Tibial nerve (tissue), 4 donors: ENCODE results near the gene JUND. TPM values are rescaled to one million over a fixed set of nuclear protein-coding genes. Genes with fewer than 3 reads are reported as not detected.

Experiments used
- DNase-seq, 2 donors: peaks; one replicate each; pipeline ENCODE4 v3.0.0-alpha.2; 2019; ENCODE audit warnings: low spot score in 2 of 2
- H3K27ac ChIP-seq, 4 donors: fragments of 200-600 bp; sonication (generic) in 3 of 4; one replicate each; pipeline ENCODE4 v1.5.1; 2017 to 2019; ENCODE audit warnings: mild to moderate bottlenecking in 1 of 4
- H3K27me3 ChIP-seq, 2 donors: fragments of 200-600 bp; sonication (generic) in 1 of 2; one replicate each; pipeline versions ENCODE4 v1.5.1 to v1.6.0; 2017 to 2019
- H3K36me3 ChIP-seq, 3 donors: fragments of 200-600 bp; sonication (generic); one replicate each; pipeline ENCODE4 v1.5.1; 2018 to 2019
- H3K4me1 ChIP-seq, 4 donors: fragments of 200-600 bp; sonication (generic) in 3 of 4; one replicate each; pipeline ENCODE4 v1.5.1; 2017 to 2019
- H3K4me3 ChIP-seq, 4 donors: fragments of 200-600 bp; sonication (generic) in 3 of 4; one replicate each; pipeline ENCODE4 v1.5.1; 2017 to 2019; ENCODE audit warnings: mild to moderate bottlenecking in 1 of 4, moderate library complexity in 1 of 4
- H3K9me3 ChIP-seq, 4 donors: fragments of 200-600 bp; sonication (generic) in 3 of 4; one replicate each; pipeline ENCODE4 v1.5.1; 2017 to 2019
- CTCF ChIP-seq, 5 experiments: fragments of 200-600 bp in 3 of 5; fragments of 450-650 bp in 2 of 5; sonication (generic) in 3 of 5; IDR thresholded peaks; one replicate each; pipeline ENCODE4 v1.5.1; 2016 to 2019; ENCODE audit warnings: antibody characterized with exemption in 5 of 5, mild to moderate bottlenecking in 3 of 5, moderate library complexity in 2 of 5
- EP300 ChIP-seq, 2 donors: sonication (generic); formaldehyde crosslinking; IDR thresholded peaks; one replicate each; pipeline ENCODE4 v1.6.1; 2017; ENCODE audit warnings: antibody characterized with exemption in 2 of 2, mild to moderate bottlenecking in 1 of 2
- POLR2A ChIP-seq, 2 donors: fragments of 450-650 bp; IDR thresholded peaks; one replicate each; pipeline ENCODE4 v1.6.1; 2017; ENCODE audit warnings: antibody characterized with exemption in 2 of 2, mild to moderate bottlenecking in 2 of 2, moderate library complexity in 2 of 2
- WGBS, 2 donors: methylation state at CpG; one replicate each; pipeline ENCODE4 v1.1.5; 2018; 5-methylcytosine and 5-hydroxymethylcytosine counted together
- total RNA-seq, 4 donors: library from RNA; depleted of rRNA; stranded (reverse); fragments of >200 nt; gene quantifications; one replicate each; pipeline ENCODE4 v1.1.0, GENCODE V29; 2016

The JUND gene
- total RNA-seq, 4 donors from 2014 or later = 309 to 553 (median 486) TPM

- no peak for TF ChIP-seq POLR2A (IDR thresholded peaks at IDR 0.05)
- TF ChIP-seq CTCF (IDR thresholded peaks at IDR 0.05) = peak in 1 of 5 experiments; percentile 14
- peak in 1 of 2 donors; percentile 3 for TF ChIP-seq EP300 (IDR thresholded peaks at IDR 0.05)
- Histone ChIP-seq H3K4me1 (peaks cover 0 to 70% (median 67%) of the 10 kb centered on the region in 4 donors), H3K27ac (peak overlapping the region; percentile 99 to 100 (median 100)), H3K27me3 (no peaks in the 10 kb centered on the region), H3K4me3 (peak overlapping the region; percentile 97 to 99 (median 98)), H3K36me3 (peaks cover 0 to 19% (median 0%) of the 10 kb centered on the region in 3 donors), H3K9me3 (no peaks in the 10 kb centered on the region)
- 51 to 52% methylated on average over 9 of the region's 10 CpGs for WGBS, 2 donors
- DNase-seq = no peak
Measured at GRCh38 chr19:18278521-18279265, 2.7 kb downstream of the JUND start.

DNA sequence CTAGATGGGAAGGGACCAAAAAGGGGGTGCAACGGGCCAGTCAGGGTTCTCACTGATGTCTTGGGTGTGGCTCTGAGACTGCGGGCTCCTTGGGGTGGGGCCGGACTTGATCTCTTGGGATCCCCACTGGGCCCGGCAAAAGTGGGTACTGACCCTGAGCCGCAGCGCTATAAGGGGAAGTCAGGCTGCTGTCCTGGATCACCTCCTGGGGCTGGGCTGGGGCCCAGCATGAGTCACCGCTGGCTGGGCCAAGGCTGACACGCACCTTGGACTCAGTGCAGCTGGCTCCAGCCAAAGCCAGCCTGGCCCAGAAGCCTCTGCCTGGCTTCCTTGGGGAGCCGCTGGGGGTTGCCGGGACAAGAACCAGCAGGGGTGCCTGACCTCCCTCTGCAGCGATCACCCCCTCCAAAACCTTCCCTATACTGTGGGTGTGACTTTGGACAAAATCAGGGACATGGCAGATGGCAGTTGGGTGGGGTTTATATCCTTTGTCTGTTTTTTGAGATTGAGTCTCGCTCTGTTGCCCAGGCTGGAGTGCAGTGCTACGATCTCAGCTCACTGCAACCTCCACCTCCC is 6.6 kb downstream of the JUND start:
- H3K4me1 ChIP-seq = peaks cover 0 to 78% (median 53%) of the 10 kb centered on the region in 4 donors
- H3K27me3 ChIP-seq = no peaks in the 10 kb centered on the region
- H3K27ac ChIP-seq = peak overlapping the region; percentile 37 to 88 (median 78)
- H3K36me3 ChIP-seq = peaks cover 0 to 19% (median 0%) of the 10 kb centered on the region in 3 donors
- no peak overlapping the region for H3K4me3 ChIP-seq
- peak; percentile 63 to 81 for TF ChIP-seq EP300 (IDR thresholded peaks at IDR 0.05)
- TF ChIP-seq POLR2A (IDR thresholded peaks at IDR 0.05) = no peak
- TF ChIP-seq CTCF (IDR thresholded peaks at IDR 0.05) = peak in 2 of 5 experiments; percentile 17 to 41
- 22 to 28% methylated on average over 13 of the region's 13 CpGs for WGBS, 2 donors
- DNase-seq = peak; percentile 76
- no peaks in the 10 kb centered on the region for H3K9me3 ChIP-seq

DNA sequence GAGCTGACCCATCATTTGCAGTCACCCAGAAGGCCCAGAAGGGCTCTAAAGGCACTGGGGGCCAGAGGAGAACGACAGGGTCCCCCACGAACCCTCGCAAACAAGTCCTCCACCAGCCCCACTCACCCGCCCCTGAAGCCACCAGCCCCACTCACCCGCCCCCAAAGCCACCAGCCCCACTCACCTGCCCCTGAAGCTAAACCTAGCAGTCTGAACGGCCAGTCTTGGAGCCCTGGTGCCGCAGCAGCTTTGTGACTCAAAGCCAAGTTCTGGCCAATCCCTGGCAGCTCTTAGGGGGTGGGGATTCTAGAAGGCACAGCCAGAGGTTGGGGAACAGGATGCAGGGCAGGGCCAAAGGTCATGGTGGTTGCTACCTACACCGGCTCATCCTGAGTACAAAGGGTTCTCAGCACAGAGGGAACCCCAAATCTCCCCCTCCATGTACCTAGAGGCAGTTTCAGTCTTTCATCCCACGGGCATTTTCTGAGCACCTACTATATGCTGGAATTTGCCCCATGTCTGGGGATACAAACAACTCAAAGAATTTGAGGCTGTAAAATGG is 7.1 kb downstream of the JUND start, which contains the start of gene IQCN:
IQCN (minus strand) TSS at position 234 of the 562 bp plus-strand sequence. CDS start 4,974 bp downstream, outside the sequence.
- Histone ChIP-seq H3K4me1 (peaks cover 0 to 78% (median 53%) of the 10 kb centered on the region in 4 donors), H3K36me3 (peaks cover 0 to 20% (median 0%) of the 10 kb centered on the region in 3 donors), H3K9me3 (no peaks in the 10 kb centered on the region), H3K4me3 (no peak within 1 kb of the TSS), H3K27ac (peak within 1 kb of the TSS; percentile 37 to 88 (median 78)), H3K27me3 (no peaks in the 10 kb centered on the region)
- DNase-seq = no peak
- WGBS, 2 donors = 64 to 77% methylated on average over 8 to 9 of the region's 9 CpGs
- TF ChIP-seq EP300 (IDR thresholded peaks at IDR 0.05) (no peak), POLR2A (IDR thresholded peaks at IDR 0.05) (no peak), CTCF (IDR thresholded peaks at IDR 0.05) (no peak)

DNA sequence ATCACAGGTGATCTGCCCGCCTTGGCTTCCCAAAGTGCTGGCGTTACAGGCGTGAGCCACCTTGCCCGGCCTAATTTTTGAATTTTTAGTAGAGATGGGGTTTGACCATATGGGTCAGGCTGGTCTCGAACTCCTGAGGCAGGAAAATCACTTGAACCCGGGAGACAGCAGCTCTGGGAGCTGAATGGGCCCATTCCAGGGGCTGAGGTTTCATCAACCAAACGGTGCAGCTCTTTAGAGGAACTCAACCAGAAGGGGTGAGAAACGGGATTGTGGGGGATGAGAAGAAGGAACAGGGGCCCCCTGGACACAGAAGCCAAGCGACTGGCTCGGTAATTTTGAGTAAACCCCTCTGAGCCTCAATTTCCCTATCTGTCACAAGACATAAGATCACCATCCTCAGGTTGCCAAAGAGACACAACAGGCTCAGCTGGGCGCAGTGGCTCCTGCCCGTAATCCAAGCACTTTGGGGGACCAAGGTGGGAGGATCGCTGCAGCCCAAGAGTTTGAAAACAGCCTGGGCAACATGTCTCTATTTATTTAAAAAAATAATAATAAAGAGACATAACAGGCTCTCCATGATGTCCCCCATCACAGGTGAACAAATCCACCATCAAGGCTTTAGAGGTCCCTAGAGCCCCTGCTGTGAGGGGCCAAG is 7.7 kb downstream of the JUND start:
- Histone ChIP-seq H3K27me3 (no peaks in the 10 kb centered on the region), H3K4me1 (peaks cover 0 to 73% (median 48%) of the 10 kb centered on the region in 4 donors), H3K27ac (peak overlapping the region; percentile 31 to 88 (median 78)), H3K4me3 (no peak overlapping the region), H3K36me3 (peaks cover 0 to 20% (median 5%) of the 10 kb centered on the region in 3 donors), H3K9me3 (no peaks in the 10 kb centered on the region)
- TF ChIP-seq POLR2A (IDR thresholded peaks at IDR 0.05) = no peak
- no peak for TF ChIP-seq CTCF (IDR thresholded peaks at IDR 0.05)
- no peak for TF ChIP-seq EP300 (IDR thresholded peaks at IDR 0.05)
- WGBS, 2 donors = 94 to 96% methylated on average over 13 of the region's 13 CpGs
- DNase-seq = no peak
